Measurements from ENCODE around the gene CIAO2B. TPM values are rescaled to one million over a fixed set of nuclear protein-coding genes. Genes with fewer than 3 reads are reported as not detected.

The CIAO2B gene
- total RNA-seq, 6 experiments from 2014 or later: 90.9 to 108 (median 98.6) TPM

DNA sequence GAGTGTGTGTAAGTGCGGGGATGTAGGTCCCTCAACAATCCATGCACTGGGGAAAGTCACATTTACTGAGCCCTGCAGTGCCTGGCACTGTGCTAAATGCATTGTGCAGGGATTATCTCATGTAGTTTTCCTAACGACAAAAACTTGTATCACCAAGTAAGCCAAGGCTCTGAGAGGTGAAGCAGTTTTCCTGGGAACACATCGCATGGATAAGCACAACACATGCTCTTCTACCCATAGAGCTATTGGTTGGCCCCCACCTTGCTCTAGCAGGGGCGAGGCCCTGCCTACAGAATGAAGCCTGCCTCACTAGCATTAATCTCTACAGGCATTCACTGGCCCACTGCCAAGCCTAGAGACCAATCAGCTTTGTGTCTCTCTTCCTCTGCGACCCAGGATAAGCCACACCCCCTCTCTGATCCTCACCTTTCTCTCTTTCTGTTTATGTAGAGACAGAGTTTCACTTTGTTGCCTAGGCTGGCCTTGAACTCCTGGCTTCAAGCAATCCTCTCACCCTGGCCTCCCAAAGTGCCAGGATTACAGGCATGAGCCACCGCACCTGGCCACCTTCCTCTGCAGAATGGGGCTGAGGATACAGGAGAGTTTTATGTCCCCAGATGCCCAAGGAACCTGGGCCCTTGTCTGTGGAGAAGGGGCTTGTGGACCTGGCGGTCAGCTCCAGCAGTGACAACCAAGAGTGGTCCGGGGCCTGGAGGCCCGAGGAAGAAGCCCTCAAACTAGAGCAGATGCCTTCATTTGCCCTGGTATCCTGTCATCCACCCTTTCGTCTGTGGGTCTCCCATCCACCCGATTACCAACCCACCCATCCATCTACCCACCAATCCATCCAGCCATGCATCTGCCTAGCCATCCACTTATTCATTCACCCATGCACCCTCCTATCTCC lies 28.3 kb downstream of the CIAO2B start:
- no peaks in the 10 kb centered on the region for H3K9me3 Mint-ChIP-seq
- no peak for DNase-seq
- no peak overlapping the region for H3K27ac Mint-ChIP-seq
- no peak overlapping the region for H3K4me3 Mint-ChIP-seq
- no peaks in the 10 kb centered on the region for H3K36me3 Mint-ChIP-seq (ENCODE audit: low read depth)
- H3K27me3 Mint-ChIP-seq (ENCODE audit: insufficient read depth): peaks cover 19% of the 10 kb centered on the region
- TF ChIP-seq CTCF (IDR thresholded peaks at IDR 0.05): no peak
- H3K4me1 Mint-ChIP-seq (ENCODE audit: low read depth): peaks cover 14% of the 10 kb centered on the region

DNA sequence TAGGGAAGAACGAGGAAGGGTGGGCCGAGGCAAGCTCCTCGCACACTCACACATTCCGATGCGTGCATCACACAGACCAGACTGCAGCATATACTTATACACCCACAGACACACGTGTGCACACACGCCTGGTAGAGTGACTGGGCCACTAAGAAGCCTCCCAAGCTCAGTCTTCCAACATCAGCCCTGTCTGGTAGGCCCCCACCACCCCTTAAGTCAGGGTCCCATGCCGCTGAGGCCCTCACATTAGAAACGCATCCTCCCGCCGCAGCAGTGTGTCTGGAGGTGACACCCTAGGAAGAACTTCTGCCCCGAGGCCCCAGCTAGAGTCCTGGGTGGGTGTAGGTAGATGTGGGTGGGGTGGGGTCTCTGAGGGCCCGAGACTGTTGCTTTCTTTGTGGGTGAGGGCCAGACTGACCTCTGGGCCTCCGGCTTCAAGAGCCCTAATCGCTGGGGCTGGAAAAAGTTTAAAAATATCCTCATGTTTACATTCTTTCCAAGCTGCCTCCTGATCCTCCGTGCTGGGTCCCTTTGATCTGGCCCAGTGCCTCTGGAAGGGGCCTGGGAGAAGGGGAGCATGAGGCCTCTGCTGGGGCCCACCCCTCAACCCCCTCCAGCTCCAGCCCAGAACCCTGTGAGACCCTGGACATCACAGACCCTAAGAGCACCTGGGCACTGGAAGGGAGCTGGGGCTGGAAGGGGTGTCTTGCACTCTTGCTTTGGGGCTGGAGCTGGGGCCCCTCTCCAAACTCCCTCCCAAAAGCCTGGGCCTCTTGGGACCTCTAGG lies 29.2 kb downstream of the CIAO2B start:
- DNase-seq: no peak
- Mint-ChIP-seq H3K36me3 (ENCODE audit: low read depth) (no peaks in the 10 kb centered on the region), H3K27ac (peak overlapping the region; percentile 29; the same call in 1 of the 2 replicates), H3K27me3 (ENCODE audit: insufficient read depth) (peaks cover 19% of the 10 kb centered on the region), H3K4me3 (no peak overlapping the region), H3K4me1 (ENCODE audit: low read depth) (peaks cover 22% of the 10 kb centered on the region), H3K9me3 (no peaks in the 10 kb centered on the region)
- no peak for TF ChIP-seq CTCF (IDR thresholded peaks at IDR 0.05)

- no peaks in the 10 kb centered on the region for H3K36me3 Mint-ChIP-seq (ENCODE audit: low read depth)
- H3K9me3 Mint-ChIP-seq: no peaks in the 10 kb centered on the region
- H3K4me1 Mint-ChIP-seq (ENCODE audit: low read depth): peaks cover 28% of the 10 kb centered on the region
- no peak overlapping the region for H3K4me3 Mint-ChIP-seq
- TF ChIP-seq CTCF (IDR thresholded peaks at IDR 0.05): no peak
- H3K27ac Mint-ChIP-seq: no peak overlapping the region
- H3K27me3 Mint-ChIP-seq (ENCODE audit: insufficient read depth): peaks cover 19% of the 10 kb centered on the region
- no peak for DNase-seq
These were observed 29.8 kb downstream of the CIAO2B start for GRCh38 chr16:66904428-66904845.

- H3K4me1 Mint-ChIP-seq (ENCODE audit: low read depth): peaks cover 34% of the 10 kb centered on the region
- H3K36me3 Mint-ChIP-seq (ENCODE audit: low read depth): no peaks in the 10 kb centered on the region
- no peak overlapping the region for H3K4me3 Mint-ChIP-seq
- no peak overlapping the region for H3K27ac Mint-ChIP-seq
- no peaks in the 10 kb centered on the region for H3K9me3 Mint-ChIP-seq
- H3K27me3 Mint-ChIP-seq (ENCODE audit: insufficient read depth): peaks cover 16% of the 10 kb centered on the region
- no peak for TF ChIP-seq CTCF (IDR thresholded peaks at IDR 0.05)
- no peak for DNase-seq
These were observed 30.4 kb downstream of the CIAO2B start for GRCh38 chr16:66903544-66904427.

Measured in HFFc6 (cell line).